ENCODE data around the gene MORN1. TPM values are rescaled to one million over a fixed set of nuclear protein-coding genes. Genes with fewer than 3 reads are reported as not detected.

Gene MORN1
- polyA plus RNA-seq, 1 of the 3 experiments (the other 2 are of a cell fraction), result 16.3 TPM

GRCh38 chr1:2383576-2383975, 7.8 kb downstream of the MORN1 start:
- 88% methylated on average over 4 of the region's 14 CpGs for WGBS (ENCODE audit: low lambda C conversion rate)
- Histone ChIP-seq H3K36me3 (replicated peaks in 1 of 2; ENCODE audit: control insufficient read depth in 1 of 2, insufficient read depth in 2 of 2, low read length in 1 of 2) (peaks cover 0 to 16% of the 10 kb centered on the region in 2 experiments), H4K20me1 (ENCODE audit: insufficient read depth) (no peaks in the 10 kb centered on the region), H3K4me1 (ENCODE audit: control insufficient read depth in 1 of 2, insufficient read depth in 2 of 2, low read depth in 1 of 2, low read length in 1 of 2) (peaks cover 0 to 6% of the 10 kb centered on the region in 2 experiments; a peak in 1 of 4 replicates), H3K27me3 (ENCODE audit: insufficient read depth) (no peaks in the 10 kb centered on the region), H3K79me2 (ENCODE audit: insufficient read depth) (no peaks in the 10 kb centered on the region), H2AFZ (ENCODE audit: low read depth) (no peak overlapping the region), H3K4me3 (ENCODE audit: low read depth in 2 of 2, low read length in 1 of 2) (no peak overlapping the region), H3K4me2 (no peak overlapping the region), H3K9me3 (no peaks in the 10 kb centered on the region), H3K9me2 (no peaks in the 10 kb centered on the region), H3K27ac (ENCODE audit: low read depth in 2 of 2, low read length in 1 of 2) (no peak overlapping the region), H3K9ac (no peak overlapping the region), H3F3A (replicated peaks; ENCODE audit: insufficient read depth) (no peaks in the 10 kb centered on the region)
- TF ChIP-seq RFX5 (IDR thresholded peaks at IDR 0.05; ENCODE audit: low read length) (no peak), FOSL2 (IDR thresholded peaks at IDR 0.05; ENCODE audit: borderline replicate concordance, low read depth) (no peak), NFIC (IDR thresholded peaks at IDR 0.05; ENCODE audit: borderline replicate concordance) (no peak), EP300 (IDR thresholded peaks at IDR 0.05; ENCODE audit: borderline replicate concordance in 1 of 2, low read depth in 1 of 2, low read length in 1 of 2) (no peak), SMC3 (IDR thresholded peaks at IDR 0.05; ENCODE audit: low read depth, low read length) (no peak), RXRA (IDR thresholded peaks at IDR 0.05; ENCODE audit: borderline replicate concordance, low read depth) (no peak), RAD21 (IDR thresholded peaks at IDR 0.05; ENCODE audit: low read length) (no peak), TAF1 (IDR thresholded peaks at IDR 0.05; ENCODE audit: borderline replicate concordance, low read depth, low read length) (no peak), MEF2A (IDR thresholded peaks at IDR 0.05; ENCODE audit: borderline replicate concordance, low read depth) (no peak), MXI1 (IDR thresholded peaks at IDR 0.05; ENCODE audit: low read depth, low read length) (no peak), TCF12 (IDR thresholded peaks at IDR 0.05) (no peak), CHD2 (IDR thresholded peaks at IDR 0.05; ENCODE audit: low read length, partially characterized antibody) (no peak), YY1 (IDR thresholded peaks at IDR 0.05; ENCODE audit: low read depth) (no peak), ELF1 (IDR thresholded peaks at IDR 0.05) (no peak), FOXM1 (IDR thresholded peaks at IDR 0.05; ENCODE audit: low read depth) (no peak), TEAD4 (IDR thresholded peaks at IDR 0.05; ENCODE audit: borderline replicate concordance, insufficient read depth) (no peak), PBX3 (IDR thresholded peaks at IDR 0.05) (no peak)
- TF ChIP-seq, protein P1, sequence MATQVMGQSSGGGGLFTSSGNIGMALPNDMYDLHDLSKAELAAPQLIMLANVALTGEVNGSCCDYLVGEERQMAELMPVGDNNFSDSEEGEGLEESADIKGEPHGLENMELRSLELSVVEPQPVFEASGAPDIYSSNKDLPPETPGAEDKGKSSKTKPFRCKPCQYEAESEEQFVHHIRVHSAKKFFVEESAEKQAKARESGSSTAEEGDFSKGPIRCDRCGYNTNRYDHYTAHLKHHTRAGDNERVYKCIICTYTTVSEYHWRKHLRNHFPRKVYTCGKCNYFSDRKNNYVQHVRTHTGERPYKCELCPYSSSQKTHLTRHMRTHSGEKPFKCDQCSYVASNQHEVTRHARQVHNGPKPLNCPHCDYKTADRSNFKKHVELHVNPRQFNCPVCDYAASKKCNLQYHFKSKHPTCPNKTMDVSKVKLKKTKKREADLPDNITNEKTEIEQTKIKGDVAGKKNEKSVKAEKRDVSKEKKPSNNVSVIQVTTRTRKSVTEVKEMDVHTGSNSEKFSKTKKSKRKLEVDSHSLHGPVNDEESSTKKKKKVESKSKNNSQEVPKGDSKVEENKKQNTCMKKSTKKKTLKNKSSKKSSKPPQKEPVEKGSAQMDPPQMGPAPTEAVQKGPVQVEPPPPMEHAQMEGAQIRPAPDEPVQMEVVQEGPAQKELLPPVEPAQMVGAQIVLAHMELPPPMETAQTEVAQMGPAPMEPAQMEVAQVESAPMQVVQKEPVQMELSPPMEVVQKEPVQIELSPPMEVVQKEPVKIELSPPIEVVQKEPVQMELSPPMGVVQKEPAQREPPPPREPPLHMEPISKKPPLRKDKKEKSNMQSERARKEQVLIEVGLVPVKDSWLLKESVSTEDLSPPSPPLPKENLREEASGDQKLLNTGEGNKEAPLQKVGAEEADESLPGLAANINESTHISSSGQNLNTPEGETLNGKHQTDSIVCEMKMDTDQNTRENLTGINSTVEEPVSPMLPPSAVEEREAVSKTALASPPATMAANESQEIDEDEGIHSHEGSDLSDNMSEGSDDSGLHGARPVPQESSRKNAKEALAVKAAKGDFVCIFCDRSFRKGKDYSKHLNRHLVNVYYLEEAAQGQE (IDR thresholded peaks at IDR 0.05; ENCODE audit: low read depth, low read length), result no peak
- CTCF ChIA-PET, result interaction anchor here (1.3 to 10.7 kb wide), 6 partner anchors 10 to 260 kb away, joined by 3 to 292 read pairs (median 6); partner anchors contain the start of genes FAAP20 and SKI
- no peak for DNase-seq
- POLR2A ChIA-PET, result interaction anchor here (1.3 kb wide), 1 partner anchor 184 kb away, joined by 4 read pairs; no protein-coding TSS in a partner anchor

Measured in SK-N-SH (cell line).